Right atrium auricular region (tissue), 2 donors: ENCODE measurements around the gene FAM234B. TPM values are rescaled to one million over a fixed set of nuclear protein-coding genes. Genes with fewer than 3 reads are reported as not detected.

ENCODE experiments used
- DNase-seq: peaks from one replicate; pipeline ENCODE4 v3.0.0-alpha.2; 2019; ENCODE audit warnings: low spot score
- H3K27ac ChIP-seq, 2 donors: fragments of 200-600 bp; sonication (generic); 1 replicate in 1 of 2; 2 replicates in 1 of 2; pipeline ENCODE4 v1.5.1; 2016 to 2019
- H3K27me3 ChIP-seq, 2 donors: fragments of 200-600 bp; sonication (generic); one replicate each; pipeline versions ENCODE4 v1.5.1 to v1.6.0; 2017 to 2019
- H3K36me3 ChIP-seq: fragments of 200-600 bp; sonication (generic); one replicate; pipeline ENCODE4 v1.5.1; 2016
- H3K4me1 ChIP-seq, 2 donors: fragments of 200-600 bp; sonication (generic); one replicate each; pipeline versions ENCODE4 v1.5.1 to v1.6.0; 2017 to 2019
- H3K4me3 ChIP-seq, 2 donors: fragments of 200-600 bp; sonication (generic); 1 replicate in 1 of 2; 2 replicates in 1 of 2; pipeline ENCODE4 v1.5.1; 2017 to 2019; ENCODE audit warnings: mild to moderate bottlenecking in 1 of 2, moderate library complexity in 1 of 2
- H3K9me3 ChIP-seq, 2 donors: fragments of 200-600 bp; sonication (generic); one replicate each; pipeline ENCODE4 v1.5.1; 2019
- CTCF ChIP-seq, 2 donors: fragments of 200-600 bp; sonication (generic); IDR thresholded peaks; one replicate each; pipeline ENCODE4 v1.5.1; 2019; ENCODE audit warnings: antibody characterized with exemption in 2 of 2
- total RNA-seq, 2 donors: library from RNA; depleted of rRNA; stranded (reverse); fragments of >200 nt; gene quantifications; one replicate each; pipeline ENCODE4 v1.1.0, GENCODE V29; 2016

FAM234B gene
- total RNA-seq, 2 donors from 2014 or later: 1.7 to 4.6 TPM

- DNase-seq: no peak
- Histone ChIP-seq H3K4me3 (no peak overlapping the region), H3K36me3 (no peaks in the 10 kb centered on the region), H3K27me3 (no peaks in the 10 kb centered on the region), H3K27ac (no peak overlapping the region), H3K4me1 (peaks cover 0 to 27% of the 10 kb centered on the region in 2 donors), H3K9me3 (no peaks in the 10 kb centered on the region)
- no peak for TF ChIP-seq CTCF (IDR thresholded peaks at IDR 0.05)
Observed at GRCh38 chr12:13104409-13104808, 60.2 kb downstream of the FAM234B start.

GRCh38 chr12:13105781-13106180, 61.6 kb downstream of the FAM234B start:
- no peaks in the 10 kb centered on the region for H3K36me3 ChIP-seq
- no peaks in the 10 kb centered on the region for H3K27me3 ChIP-seq
- no peaks in the 10 kb centered on the region for H3K9me3 ChIP-seq
- no peak overlapping the region for H3K4me3 ChIP-seq
- H3K4me1 ChIP-seq: peaks cover 0 to 14% of the 10 kb centered on the region in 2 donors
- TF ChIP-seq CTCF (IDR thresholded peaks at IDR 0.05): no peak
- H3K27ac ChIP-seq: no peak overlapping the region
- DNase-seq: no peak

- Histone ChIP-seq H3K9me3 (peaks cover 0 to 2% of the 10 kb centered on the region in 2 donors), H3K4me1 (peaks cover 0 to 8% of the 10 kb centered on the region in 2 donors), H3K36me3 (no peaks in the 10 kb centered on the region), H3K27me3 (no peaks in the 10 kb centered on the region), H3K4me3 (no peak overlapping the region), H3K27ac (no peak overlapping the region)
- no peak for DNase-seq
- no peak for TF ChIP-seq CTCF (IDR thresholded peaks at IDR 0.05)
Observed at GRCh38 chr12:13106666-13107065, 62.5 kb downstream of the FAM234B start.

GRCh38 chr12:13112968-13113367, 68.8 kb downstream of the FAM234B start:
- Histone ChIP-seq H3K9me3 (peaks cover 0 to 7% of the 10 kb centered on the region in 2 donors), H3K4me3 (no peak overlapping the region), H3K36me3 (no peaks in the 10 kb centered on the region), H3K4me1 (peaks cover 0 to 31% of the 10 kb centered on the region in 2 donors), H3K27ac (no peak overlapping the region), H3K27me3 (no peaks in the 10 kb centered on the region)
- no peak for DNase-seq
- no peak for TF ChIP-seq CTCF (IDR thresholded peaks at IDR 0.05)

GRCh38 chr12:13114251-13115052, 70.3 kb downstream of the FAM234B start:
- Histone ChIP-seq H3K27ac (no peak overlapping the region), H3K4me1 (peaks cover 0 to 39% of the 10 kb centered on the region in 2 donors), H3K4me3 (no peak overlapping the region), H3K27me3 (no peaks in the 10 kb centered on the region), H3K36me3 (no peaks in the 10 kb centered on the region), H3K9me3 (peaks cover 0 to 7% of the 10 kb centered on the region in 2 donors)
- no peak for DNase-seq
- TF ChIP-seq CTCF (IDR thresholded peaks at IDR 0.05): no peak
